Spinal cord (tissue), 10 donors: ENCODE data around the gene ZNF443. TPM values are rescaled to one million over a fixed set of nuclear protein-coding genes. Genes with fewer than 3 reads are reported as not detected.
"Not testable (repeated sequence)": the region's sequence is repeated elsewhere in the genome, so short reads cannot be mapped to it uniquely, and the experiment has no call there.

ENCODE experiments used
- DNase-seq, 6 donors: peaks; one replicate each; pipeline versions ENCODE4 v3.0.0 to v3.0.0-alpha.2; 2013 to 2015; ENCODE audit warnings: low spot score in 6 of 6, low read depth in 4 of 6
- H3K27ac ChIP-seq: one replicate; pipeline ENCODE4 v1.5.1; 2013; ENCODE audit warnings: low read depth, low read length, control low read depth
- H3K27me3 ChIP-seq: one replicate; pipeline ENCODE4 v1.6.1; 2013; ENCODE audit warnings: low read length; ENCODE audit not compliant: control insufficient read depth, insufficient read depth
- H3K36me3 ChIP-seq: one replicate; pipeline ENCODE4 v1.6.1; 2013; ENCODE audit warnings: low read length; ENCODE audit not compliant: control insufficient read depth, insufficient read depth
- H3K4me1 ChIP-seq: one replicate; pipeline ENCODE4 v1.6.1; 2013; ENCODE audit warnings: low read length; ENCODE audit not compliant: control insufficient read depth, insufficient read depth
- H3K4me3 ChIP-seq: one replicate; pipeline ENCODE4 v1.5.1; 2013; ENCODE audit warnings: low read depth, low read length, control low read depth
- H3K9me3 ChIP-seq: one replicate; pipeline ENCODE4 v1.6.1; 2013; ENCODE audit warnings: low read length; ENCODE audit not compliant: control insufficient read depth, insufficient read depth
- WGBS: methylation state at CpG from one replicate; pipeline ENCODE4 v1.1.5; 2013; ENCODE audit warnings: missing lambda C conversion rate; ENCODE audit not compliant: insufficient coverage; 5-methylcytosine and 5-hydroxymethylcytosine counted together
- long read RNA-seq, 4 donors: transcript quantifications; one replicate each; lab custom pipeline, GENCODE V29; 2026
- polyA plus RNA-seq, 2 donors: library from polyadenylated mRNA; unstranded; fragments of 120-200 nt; gene quantifications; one replicate each; pipeline ENCODE4 v1.2.1, GENCODE V29; 2013; ENCODE audit not compliant: insufficient read length in 2 of 2
- total RNA-seq, 2 donors: library from RNA; depleted of rRNA in 1 of 2; stranded (reverse); fragments of 120-200 nt in 1 of 2; fragments of >200 nt in 1 of 2; gene quantifications; one replicate each; pipeline versions ENCODE4 v1.2.3 to v1.2.4, GENCODE V29; 2013 to 2014
- donor health status: healthy.

ZNF443 gene
- total RNA-seq (10 to 100 TPM; 10.9 TPM), polyA plus RNA-seq (1 to 10 TPM; 6.7 to 7.6 TPM)
- long read RNA-seq, donor 1, partial matches to known transcripts = 0 of 2 reads
- long read RNA-seq, donor 1, other reads (novel, unspliced or antisense) = 0 of 2 reads
- long read RNA-seq, donor 2 = 0 reads
- long read RNA-seq, donor 3, partial matches to known transcripts = 0 of 2 reads
- long read RNA-seq, donor 3, other reads (novel, unspliced or antisense) = 0 of 2 reads
- long read RNA-seq, donor 4, transcript ZNF443-201 (4 exons, 2,663 nt) = major isoform, 8 of 8 reads
- long read RNA-seq, donor 4, partial matches to known transcripts = 0 of 8 reads
- long read RNA-seq, donor 4, other reads (novel, unspliced or antisense) = 0 of 8 reads

GRCh38 chr19:12440541-12441316 is at the start of gene ZNF443:
Gene ZNF443, minus strand, starts transcription at chr19:12441021. Its CDS starts 107 bp downstream, at chr19:12440914.
- 0% methylated on average over 55 of the region's 59 CpGs for WGBS
- Histone ChIP-seq H3K4me3 (peak within 1 kb of the TSS; percentile 73), H3K9me3 (no peaks in the 10 kb centered on the region), H3K36me3 (no peaks in the 10 kb centered on the region), H3K27ac (peak within 1 kb of the TSS; percentile 82), H3K27me3 (no peaks in the 10 kb centered on the region), H3K4me1 (peaks cover 3% of the 10 kb centered on the region)
- DNase-seq = peak; percentile 96 to 99 (median 98)

GRCh38 chr19:12486265-12486783 is 45.5 kb upstream of the ZNF443 start:
- H3K36me3 ChIP-seq, H3K27me3 ChIP-seq, H3K4me3 ChIP-seq, H3K9me3 ChIP-seq, DNase-seq, H3K27ac ChIP-seq: not testable (repeated sequence)
- peaks cover 21% of the 10 kb centered on the region for H3K4me1 ChIP-seq
- 78% methylated on average over 1 of the region's 1 CpG for WGBS

- no peak overlapping the region for H3K27ac ChIP-seq
Measured at GRCh38 chr19:12485571-12485970, 44.8 kb upstream of the ZNF443 start.

GRCh38 chr19:12485052-12485416 is 44.2 kb upstream of the ZNF443 start:
- Histone ChIP-seq H3K36me3 (peaks cover 3% of the 10 kb centered on the region), H3K4me1 (peaks cover 21% of the 10 kb centered on the region), H3K27me3 (no peaks in the 10 kb centered on the region), H3K27ac (peak overlapping the region; percentile 96), H3K4me3 (peak overlapping the region; percentile 86), H3K9me3 (no peaks in the 10 kb centered on the region)
- no peak for DNase-seq
- 0% methylated on average over 8 of the region's 11 CpGs for WGBS

More at GRCh38 chr19:12485571-12485970, 44.8 kb upstream of the ZNF443 start:
- no peak for DNase-seq
- H3K4me3 ChIP-seq = no peak overlapping the region
- H3K9me3 ChIP-seq = no peaks in the 10 kb centered on the region
- peaks cover 3% of the 10 kb centered on the region for H3K36me3 ChIP-seq
- no peaks in the 10 kb centered on the region for H3K27me3 ChIP-seq
- WGBS = 71% methylated on average over 1 of the region's 3 CpGs
- H3K4me1 ChIP-seq = peaks cover 21% of the 10 kb centered on the region

- peak; percentile 93 to 99 (median 95) for DNase-seq
- H3K4me1 ChIP-seq = peaks cover 21% of the 10 kb centered on the region
- H3K9me3 ChIP-seq = no peaks in the 10 kb centered on the region
- under 1% methylated on average over 53 of the region's 53 CpGs for WGBS
- no peaks in the 10 kb centered on the region for H3K27me3 ChIP-seq
- H3K36me3 ChIP-seq = peaks cover 3% of the 10 kb centered on the region
- H3K4me3 ChIP-seq = peak within 1 kb of the TSS; percentile 86
- H3K27ac ChIP-seq = peak within 1 kb of the TSS; percentile 96
Measured at GRCh38 chr19:12484371-12485051, 43.7 kb upstream of the ZNF443 start, which contains the start of gene ZNF709. Gene ZNF709, minus strand, starts transcription at chr19:12484816. Its CDS starts 159 bp downstream, at chr19:12484657.

- peaks cover 21% of the 10 kb centered on the region for H3K4me1 ChIP-seq
- WGBS = 3% methylated on average over 5 of the region's 13 CpGs
- peaks cover 3% of the 10 kb centered on the region for H3K36me3 ChIP-seq
- no peaks in the 10 kb centered on the region for H3K27me3 ChIP-seq
- peak overlapping the region; percentile 96 for H3K27ac ChIP-seq
- peak overlapping the region; percentile 86 for H3K4me3 ChIP-seq
- no peaks in the 10 kb centered on the region for H3K9me3 ChIP-seq
- no peak for DNase-seq
Measured at GRCh38 chr19:12484011-12484370, 43.2 kb upstream of the ZNF443 start.

- Histone ChIP-seq H3K27me3 (no peaks in the 10 kb centered on the region), H3K4me1 (peaks cover 21% of the 10 kb centered on the region), H3K4me3 (no peak overlapping the region), H3K9me3 (no peaks in the 10 kb centered on the region), H3K27ac (no peak overlapping the region), H3K36me3 (peaks cover 3% of the 10 kb centered on the region)
- WGBS = 100% methylated on average over 2 of the region's 2 CpGs
- DNase-seq = no peak
Measured at GRCh38 chr19:12482509-12482886, 41.7 kb upstream of the ZNF443 start.

GRCh38 chr19:12481781-12482508 is 41.1 kb upstream of the ZNF443 start:
- DNase-seq = no peak
- 40% methylated on average over 2 of the region's 4 CpGs for WGBS
- Histone ChIP-seq H3K4me1 (peaks cover 21% of the 10 kb centered on the region), H3K9me3 (no peaks in the 10 kb centered on the region), H3K36me3 (peaks cover 3% of the 10 kb centered on the region), H3K4me3 (no peak overlapping the region), H3K27me3 (no peaks in the 10 kb centered on the region), H3K27ac (no peak overlapping the region)
